GM12878 (cell line): ENCODE measurements around the gene ZNF282. TPM values are rescaled to one million over a fixed set of nuclear protein-coding genes. Genes with fewer than 3 reads are reported as not detected.
A peak's percentile ranks its signal among the peaks of the same experiment; 100 is the strongest.

Experiments
- ASH2L ChIP-seq: fragments of 300-600, 200-600 bp; sonication (generic); IDR thresholded peaks from 2 replicates; pipeline ENCODE4 v1.6.1; 2017; ENCODE audit warnings: low read depth, mild to moderate bottlenecking, borderline replicate concordance
- BMI1 ChIP-seq: fragments of 450-650 bp; IDR thresholded peaks from 2 replicates; pipeline ENCODE4 v1.6.1; 2016; ENCODE audit warnings: mild to moderate bottlenecking, moderate library complexity, borderline replicate concordance
- CBX3 ChIP-seq: fragments of 200-600 bp; sonication (generic); IDR thresholded peaks from 2 replicates; pipeline ENCODE4 v1.6.1; 2016; ENCODE audit warnings: low read depth, borderline replicate concordance
- EP300 ChIP-seq, 2 experiments: fragments of 150-350 bp in 1 of 2; IDR thresholded peaks; 2 replicates each; pipeline ENCODE4 v1.6.1; 2011 to 2012; ENCODE audit warnings: low read depth in 2 of 2, low read length in 2 of 2, borderline replicate concordance in 1 of 2, improper control_type of control experiment in 1 of 2, inconsistent platforms in 1 of 2; ENCODE audit not compliant: control insufficient read depth in 1 of 2
- ESRRA ChIP-seq: IDR thresholded peaks from 2 replicates; pipeline ENCODE4 v1.6.1; 2012; ENCODE audit warnings: mild to moderate bottlenecking, low read length, improper control_type of control experiment
- EZH2 ChIP-seq: IDR thresholded peaks from 2 replicates; pipeline ENCODE4 v1.6.1; 2012; ENCODE audit warnings: low read depth, mild to moderate bottlenecking, control low read depth, inconsistent platforms, low read length, borderline replicate concordance; ENCODE audit not compliant: control insufficient read depth
- LARP7 ChIP-seq: fragments of 450-650 bp; IDR thresholded peaks from 2 replicates; pipeline ENCODE4 v1.6.1; 2017; ENCODE audit warnings: mild to moderate bottlenecking
- MYB ChIP-seq: fragments of 150-350 bp; IDR thresholded peaks from 2 replicates; pipeline ENCODE4 v1.6.1; 2014; ENCODE audit warnings: mild to moderate bottlenecking, low read depth, low read length, borderline replicate concordance
- NBN ChIP-seq: fragments of 450-650 bp; IDR thresholded peaks from 2 replicates; pipeline ENCODE4 v1.6.1; 2016
- NFYA ChIP-seq: IDR thresholded peaks from 2 replicates; pipeline ENCODE4 v1.6.1; 2011; ENCODE audit warnings: low read depth, mild to moderate bottlenecking, low read length, improper control_type of control experiment, borderline replicate concordance
- NR2C1 ChIP-seq: fragments of 450-650 bp; IDR thresholded peaks from 2 replicates; pipeline ENCODE4 v1.6.1; 2017; ENCODE audit warnings: antibody characterized with exemption, mild to moderate bottlenecking, moderate library complexity
- POLR2AphosphoS5 ChIP-seq: IDR thresholded peaks from 2 replicates; pipeline ENCODE4 v1.6.1; 2011; ENCODE audit warnings: mild to moderate bottlenecking, low read length, inconsistent platforms
- RUNX3 ChIP-seq: IDR thresholded peaks from 2 replicates; pipeline ENCODE4 v1.6.1; 2012; ENCODE audit warnings: low read length, inconsistent platforms
- SMC3 ChIP-seq: IDR thresholded peaks from 2 replicates; pipeline ENCODE4 v1.6.1; 2011; ENCODE audit warnings: low read length, improper control_type of control experiment, borderline replicate concordance
- SUPT20H ChIP-seq: IDR thresholded peaks from 2 replicates; pipeline ENCODE4 v1.6.1; 2011; ENCODE audit warnings: low read depth, mild to moderate bottlenecking, low read length, moderate library complexity, borderline replicate concordance; ENCODE audit not compliant: control insufficient read depth
- ZBTB4 ChIP-seq: fragments of 450-650 bp; formaldehyde crosslinking; IDR thresholded peaks from 2 replicates; pipeline ENCODE4 v1.4.0; 2022; ENCODE audit warnings: mild to moderate bottlenecking, moderate library complexity
- ZNF384 ChIP-seq: IDR thresholded peaks from 2 replicates; pipeline ENCODE4 v1.6.1; 2012; ENCODE audit warnings: low read depth, mild to moderate bottlenecking, low read length, improper control_type of control experiment, borderline replicate concordance
- polyA plus RNA-seq, 11 experiments: library from polyadenylated mRNA; depleted of rRNA in 4 of 11; unstranded in 6 of 11; stranded (reverse) in 5 of 11; fragments of >200 nt; fragmentation: Nextera tagmentation in 4 of 11; fragmentation: Illumina TruSeq in 1 of 11; extraction: Ambion mirVana in 4 of 11; extraction: Trizol in 1 of 11; gene quantifications; 1 replicate in 1 of 11; 2 replicates in 10 of 11; pipeline versions ENCODE4 v1.2.1 to v1.2.3, GENCODE V29; 2011 to 2016; ENCODE audit warnings: inconsistent platforms in 2 of 11, missing spikeins in 2 of 11, low read depth in 1 of 11
- total RNA-seq, 4 experiments: library from RNA; depleted of rRNA in 3 of 4; stranded (reverse); fragments of >200 nt in 3 of 4; fragmentation: Illumina TruSeq in 1 of 4; extraction: Trizol in 1 of 4; gene quantifications; 2 replicates each; pipeline versions ENCODE4 v1.2.1 to v1.2.3, GENCODE V29; 2013 to 2021
- TF ChIP-seq, protein P1 (sequence below): fragments of 450-650 bp; IDR thresholded peaks from 2 replicates; pipeline ENCODE4 v1.6.1; 2017; ENCODE audit warnings: mild to moderate bottlenecking
- TF ChIP-seq, protein P2 (sequence below): fragments of 450-650 bp; IDR thresholded peaks from 2 replicates; pipeline ENCODE4 v1.6.1; 2016; ENCODE audit warnings: mild to moderate bottlenecking
- TF ChIP-seq, protein P3 (sequence below): fragments of 450-650 bp; conservative IDR thresholded peaks from 2 replicates; pipeline ENCODE4 v1.6.1; 2017; ENCODE audit warnings: mild to moderate bottlenecking, moderate library complexity

Gene ZNF282
- total and polyA plus RNA-seq, 10 of the 15 experiments (the other 5 are each of a cell fraction or from before 2014, with no cell fraction given) = 0.35 to 28.4 (median 8.1) TPM

DNA sequence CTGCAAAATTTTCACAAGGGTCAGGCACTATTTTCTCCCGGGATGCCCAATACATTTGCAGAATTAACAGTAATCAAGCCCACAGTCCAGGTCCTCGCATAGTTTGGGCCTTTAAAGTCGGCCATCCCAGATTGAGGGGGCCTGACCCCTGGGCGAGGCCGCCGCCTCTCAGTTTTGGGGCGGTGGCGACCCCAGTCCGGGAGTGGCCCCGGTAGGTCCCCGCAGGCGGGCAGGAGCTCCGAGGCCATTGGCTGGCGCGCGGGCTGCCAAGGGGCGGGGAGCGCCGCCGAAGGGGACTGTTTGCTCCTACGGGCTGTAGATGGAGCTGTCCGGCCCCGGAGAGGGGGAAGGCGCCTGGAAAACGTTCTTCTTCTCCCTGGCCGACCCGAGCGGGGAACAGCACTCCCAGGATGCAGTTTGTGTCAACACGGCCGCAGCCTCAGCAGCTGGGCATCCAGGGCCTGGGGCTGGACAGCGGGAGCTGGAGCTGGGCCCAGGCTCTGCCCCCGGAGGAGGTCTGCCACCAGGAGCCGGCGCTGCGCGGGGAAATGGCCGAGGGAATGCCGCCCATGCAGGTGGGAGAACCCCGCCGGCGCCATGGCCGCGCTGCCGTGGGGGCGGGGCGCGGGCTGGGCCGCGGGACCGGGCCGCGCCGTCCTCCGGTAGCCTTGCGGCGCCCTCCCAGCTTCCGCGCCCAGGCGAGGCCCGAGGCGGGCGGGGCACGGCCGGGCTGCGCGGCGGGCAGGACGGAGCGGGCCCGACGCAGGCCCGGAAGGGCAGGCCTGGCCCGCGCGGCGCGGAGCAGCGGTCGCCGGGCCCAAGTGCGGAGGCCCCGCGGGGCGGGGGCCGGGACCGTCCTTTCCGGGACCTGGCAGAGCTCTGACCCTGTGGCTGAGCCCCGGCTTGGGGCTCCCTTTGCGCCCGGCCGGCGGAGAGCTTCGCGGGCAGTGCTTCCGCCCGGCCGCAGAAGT is at the start of gene ZNF282 (continued):
- TF ChIP-seq, protein P1, sequence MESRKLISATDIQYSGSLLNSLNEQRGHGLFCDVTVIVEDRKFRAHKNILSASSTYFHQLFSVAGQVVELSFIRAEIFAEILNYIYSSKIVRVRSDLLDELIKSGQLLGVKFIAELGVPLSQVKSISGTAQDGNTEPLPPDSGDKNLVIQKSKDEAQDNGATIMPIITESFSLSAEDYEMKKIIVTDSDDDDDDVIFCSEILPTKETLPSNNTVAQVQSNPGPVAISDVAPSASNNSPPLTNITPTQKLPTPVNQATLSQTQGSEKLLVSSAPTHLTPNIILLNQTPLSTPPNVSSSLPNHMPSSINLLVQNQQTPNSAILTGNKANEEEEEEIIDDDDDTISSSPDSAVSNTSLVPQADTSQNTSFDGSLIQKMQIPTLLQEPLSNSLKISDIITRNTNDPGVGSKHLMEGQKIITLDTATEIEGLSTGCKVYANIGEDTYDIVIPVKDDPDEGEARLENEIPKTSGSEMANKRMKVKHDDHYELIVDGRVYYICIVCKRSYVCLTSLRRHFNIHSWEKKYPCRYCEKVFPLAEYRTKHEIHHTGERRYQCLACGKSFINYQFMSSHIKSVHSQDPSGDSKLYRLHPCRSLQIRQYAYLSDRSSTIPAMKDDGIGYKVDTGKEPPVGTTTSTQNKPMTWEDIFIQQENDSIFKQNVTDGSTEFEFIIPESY = no peak
- no peak for TF ChIP-seq MYB
- TF ChIP-seq SMC3 = no peak; the same call in 1 of the 2 replicates
- no peak for TF ChIP-seq ASH2L
- no peak for TF ChIP-seq NFYA
- no peak for TF ChIP-seq NR2C1
- TF ChIP-seq NBN = peak; percentile 81; the same call in 1 of the 2 replicates
- TF ChIP-seq LARP7 = peak; percentile 97; the same call in 1 of the 2 replicates
- TF ChIP-seq ZBTB4 (CRISPR knock-in tag) = no peak
- no peak for TF ChIP-seq EZH2
- TF ChIP-seq ZNF384 = no peak
- peak; percentile 59; the same call in 1 of the 2 replicates for TF ChIP-seq POLR2AphosphoS5
- no peak for TF ChIP-seq CBX3
- TF ChIP-seq EP300 (IDR thresholded peaks at IDR 0.05; ENCODE audit: borderline replicate concordance in 1 of 2, control insufficient read depth in 1 of 2, low read depth in 2 of 2, low read length in 2 of 2) = no peak
- TF ChIP-seq, protein P2, sequence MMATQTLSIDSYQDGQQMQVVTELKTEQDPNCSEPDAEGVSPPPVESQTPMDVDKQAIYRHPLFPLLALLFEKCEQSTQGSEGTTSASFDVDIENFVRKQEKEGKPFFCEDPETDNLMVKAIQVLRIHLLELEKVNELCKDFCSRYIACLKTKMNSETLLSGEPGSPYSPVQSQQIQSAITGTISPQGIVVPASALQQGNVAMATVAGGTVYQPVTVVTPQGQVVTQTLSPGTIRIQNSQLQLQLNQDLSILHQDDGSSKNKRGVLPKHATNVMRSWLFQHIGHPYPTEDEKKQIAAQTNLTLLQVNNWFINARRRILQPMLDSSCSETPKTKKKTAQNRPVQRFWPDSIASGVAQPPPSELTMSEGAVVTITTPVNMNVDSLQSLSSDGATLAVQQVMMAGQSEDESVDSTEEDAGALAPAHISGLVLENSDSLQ = peak; percentile 9; the same call in 1 of the 2 replicates
- TF ChIP-seq BMI1 = no peak
- no peak for TF ChIP-seq SUPT20H
- TF ChIP-seq RUNX3 = 0 out of 2 replicates have a peak, but pooled peaks have one; percentile 3
- TF ChIP-seq ESRRA = peak; percentile 67; the same call in 1 of the 2 replicates
- TF ChIP-seq, protein P3, sequence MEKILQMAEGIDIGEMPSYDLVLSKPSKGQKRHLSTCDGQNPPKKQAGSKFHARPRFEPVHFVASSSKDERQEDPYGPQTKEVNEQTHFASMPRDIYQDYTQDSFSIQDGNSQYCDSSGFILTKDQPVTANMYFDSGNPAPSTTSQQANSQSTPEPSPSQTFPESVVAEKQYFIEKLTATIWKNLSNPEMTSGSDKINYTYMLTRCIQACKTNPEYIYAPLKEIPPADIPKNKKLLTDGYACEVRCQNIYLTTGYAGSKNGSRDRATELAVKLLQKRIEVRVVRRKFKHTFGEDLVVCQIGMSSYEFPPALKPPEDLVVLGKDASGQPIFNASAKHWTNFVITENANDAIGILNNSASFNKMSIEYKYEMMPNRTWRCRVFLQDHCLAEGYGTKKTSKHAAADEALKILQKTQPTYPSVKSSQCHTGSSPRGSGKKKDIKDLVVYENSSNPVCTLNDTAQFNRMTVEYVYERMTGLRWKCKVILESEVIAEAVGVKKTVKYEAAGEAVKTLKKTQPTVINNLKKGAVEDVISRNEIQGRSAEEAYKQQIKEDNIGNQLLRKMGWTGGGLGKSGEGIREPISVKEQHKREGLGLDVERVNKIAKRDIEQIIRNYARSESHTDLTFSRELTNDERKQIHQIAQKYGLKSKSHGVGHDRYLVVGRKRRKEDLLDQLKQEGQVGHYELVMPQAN = peak; percentile 79
